WTC11 (cell line): ENCODE measurements around the gene TXNL4A.

Experiments used
- CREB1 ChIP-seq: sonication (generic); formaldehyde crosslinking; IDR thresholded peaks from 2 replicates; pipeline ENCODE4 v1.8.0; 2023; ENCODE audit warnings: mild to moderate bottlenecking, missing genetic modification reagents
- ESRRA ChIP-seq: sonication (generic); formaldehyde crosslinking; IDR thresholded peaks from 2 replicates; pipeline ENCODE4 v1.8.1; 2022; ENCODE audit warnings: mild to moderate bottlenecking, missing genetic modification reagents, borderline replicate concordance
- FOXK1 ChIP-seq: sonication (generic); formaldehyde crosslinking; IDR thresholded peaks from 2 replicates; pipeline ENCODE4 v1.8.0; 2022; ENCODE audit warnings: mild to moderate bottlenecking, moderate library complexity, missing genetic modification reagents
- JUN ChIP-seq: sonication (generic); formaldehyde crosslinking; IDR thresholded peaks from 2 replicates; pipeline ENCODE4 v1.8.0; 2023; ENCODE audit warnings: mild to moderate bottlenecking, missing genetic modification reagents
- MXD4 ChIP-seq: fragments of 250-450 bp; sonication (Bioruptor Pico); IDR thresholded peaks from 2 replicates; pipeline ENCODE4 v1.8.0; 2021; ENCODE audit warnings: mild to moderate bottlenecking, moderate library complexity, borderline replicate concordance
- NR1H2 ChIP-seq: sonication (generic); formaldehyde crosslinking; IDR thresholded peaks from 2 replicates; pipeline ENCODE4 v1.9.0; 2021; ENCODE audit warnings: mild to moderate bottlenecking, moderate library complexity, missing genetic modification reagents
- SMAD3 ChIP-seq: sonication (generic); formaldehyde crosslinking; IDR thresholded peaks from 2 replicates; pipeline ENCODE4 v1.8.0; 2022; ENCODE audit warnings: missing genetic modification reagents, mild to moderate bottlenecking, borderline replicate concordance
- TEAD4 ChIP-seq: sonication (generic); formaldehyde crosslinking; IDR thresholded peaks from 2 replicates; pipeline ENCODE4 v1.8.0; 2022; ENCODE audit warnings: mild to moderate bottlenecking, missing genetic modification reagents
- ZNF232 ChIP-seq: sonication (generic); formaldehyde crosslinking; IDR thresholded peaks from 2 replicates; pipeline ENCODE4 v1.8.0; 2022; ENCODE audit warnings: mild to moderate bottlenecking, missing genetic modification reagents
- ZNF396 ChIP-seq: fragments of 250-450 bp; sonication (Bioruptor Pico); IDR thresholded peaks from 2 replicates; pipeline ENCODE4 v1.8.0; 2021; ENCODE audit warnings: mild to moderate bottlenecking, moderate library complexity, borderline replicate concordance
- TF ChIP-seq, protein P1 (sequence below): fragments of 200-600 bp; IDR thresholded peaks from 2 replicates; pipeline ENCODE4 v1.8.0; 2022; ENCODE audit warnings: antibody characterized with exemption
- TF ChIP-seq, protein P2 (sequence below): fragments of 250-450 bp; sonication (Bioruptor Pico); IDR thresholded peaks from 2 replicates; pipeline ENCODE4 v1.9.0; 2021; ENCODE audit warnings: mild to moderate bottlenecking
- TF ChIP-seq, protein P3 (sequence below): sonication (generic); formaldehyde crosslinking; conservative IDR thresholded peaks from 2 replicates; pipeline ENCODE4 v1.8.1; 2022; ENCODE audit warnings: mild to moderate bottlenecking, missing genetic modification reagents
- TF ChIP-seq, protein P4 (sequence below): sonication (generic); formaldehyde crosslinking; IDR thresholded peaks from 2 replicates; pipeline ENCODE4 v1.8.1; 2022; ENCODE audit warnings: mild to moderate bottlenecking, missing genetic modification reagents, moderate library complexity, borderline replicate concordance

DNA sequence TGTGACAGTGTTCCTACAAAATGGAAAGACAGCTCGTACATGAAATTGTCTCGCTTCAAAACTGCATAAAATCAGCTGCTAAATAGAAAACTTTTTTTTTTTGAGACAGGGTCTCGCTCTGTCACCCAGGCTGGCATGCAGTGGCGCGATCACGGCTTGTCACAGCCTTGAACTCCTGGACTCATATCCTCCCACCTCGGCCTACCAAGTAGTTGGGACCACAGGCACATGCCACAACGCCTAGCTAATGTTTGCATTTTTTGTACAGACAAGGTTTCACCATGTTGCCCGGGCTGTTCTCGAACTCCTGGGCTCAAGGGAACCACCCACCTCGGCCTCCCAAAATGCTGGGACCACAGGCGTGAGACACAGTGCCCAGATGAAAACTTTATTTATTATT is 3.2 kb downstream of the TXNL4A start:
- TF ChIP-seq, protein P1, sequence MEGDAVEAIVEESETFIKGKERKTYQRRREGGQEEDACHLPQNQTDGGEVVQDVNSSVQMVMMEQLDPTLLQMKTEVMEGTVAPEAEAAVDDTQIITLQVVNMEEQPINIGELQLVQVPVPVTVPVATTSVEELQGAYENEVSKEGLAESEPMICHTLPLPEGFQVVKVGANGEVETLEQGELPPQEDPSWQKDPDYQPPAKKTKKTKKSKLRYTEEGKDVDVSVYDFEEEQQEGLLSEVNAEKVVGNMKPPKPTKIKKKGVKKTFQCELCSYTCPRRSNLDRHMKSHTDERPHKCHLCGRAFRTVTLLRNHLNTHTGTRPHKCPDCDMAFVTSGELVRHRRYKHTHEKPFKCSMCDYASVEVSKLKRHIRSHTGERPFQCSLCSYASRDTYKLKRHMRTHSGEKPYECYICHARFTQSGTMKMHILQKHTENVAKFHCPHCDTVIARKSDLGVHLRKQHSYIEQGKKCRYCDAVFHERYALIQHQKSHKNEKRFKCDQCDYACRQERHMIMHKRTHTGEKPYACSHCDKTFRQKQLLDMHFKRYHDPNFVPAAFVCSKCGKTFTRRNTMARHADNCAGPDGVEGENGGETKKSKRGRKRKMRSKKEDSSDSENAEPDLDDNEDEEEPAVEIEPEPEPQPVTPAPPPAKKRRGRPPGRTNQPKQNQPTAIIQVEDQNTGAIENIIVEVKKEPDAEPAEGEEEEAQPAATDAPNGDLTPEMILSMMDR = no peak
- TF ChIP-seq MXD4 (CRISPR knock-in tag) = no peak
- TF ChIP-seq CREB1 (CRISPR knock-in tag) = no peak
- TF ChIP-seq, protein P2, sequence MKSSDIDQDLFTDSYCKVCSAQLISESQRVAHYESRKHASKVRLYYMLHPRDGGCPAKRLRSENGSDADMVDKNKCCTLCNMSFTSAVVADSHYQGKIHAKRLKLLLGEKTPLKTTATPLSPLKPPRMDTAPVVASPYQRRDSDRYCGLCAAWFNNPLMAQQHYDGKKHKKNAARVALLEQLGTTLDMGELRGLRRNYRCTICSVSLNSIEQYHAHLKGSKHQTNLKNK (CRISPR knock-in tag) = no peak
- no peak for TF ChIP-seq SMAD3 (CRISPR knock-in tag)
- TF ChIP-seq, protein P3, sequence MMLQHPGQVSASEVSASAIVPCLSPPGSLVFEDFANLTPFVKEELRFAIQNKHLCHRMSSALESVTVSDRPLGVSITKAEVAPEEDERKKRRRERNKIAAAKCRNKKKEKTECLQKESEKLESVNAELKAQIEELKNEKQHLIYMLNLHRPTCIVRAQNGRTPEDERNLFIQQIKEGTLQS (CRISPR knock-in tag) = no peak
- TF ChIP-seq, protein P4, sequence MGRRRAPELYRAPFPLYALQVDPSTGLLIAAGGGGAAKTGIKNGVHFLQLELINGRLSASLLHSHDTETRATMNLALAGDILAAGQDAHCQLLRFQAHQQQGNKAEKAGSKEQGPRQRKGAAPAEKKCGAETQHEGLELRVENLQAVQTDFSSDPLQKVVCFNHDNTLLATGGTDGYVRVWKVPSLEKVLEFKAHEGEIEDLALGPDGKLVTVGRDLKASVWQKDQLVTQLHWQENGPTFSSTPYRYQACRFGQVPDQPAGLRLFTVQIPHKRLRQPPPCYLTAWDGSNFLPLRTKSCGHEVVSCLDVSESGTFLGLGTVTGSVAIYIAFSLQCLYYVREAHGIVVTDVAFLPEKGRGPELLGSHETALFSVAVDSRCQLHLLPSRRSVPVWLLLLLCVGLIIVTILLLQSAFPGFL = no peak
- no peak for TF ChIP-seq ZNF396
- TF ChIP-seq FOXK1 (CRISPR knock-in tag) = no peak
- TF ChIP-seq JUN (CRISPR knock-in tag) = no peak
- no peak for TF ChIP-seq NR1H2 (CRISPR knock-in tag)
- TF ChIP-seq TEAD4 (CRISPR knock-in tag) = no peak
- no peak for TF ChIP-seq ESRRA (CRISPR knock-in tag)
- no peak for TF ChIP-seq ZNF232 (CRISPR knock-in tag)
